Nephron (organoid): Measurements from ENCODE around the gene GNL1.
A peak's percentile ranks its signal among the peaks of the same experiment; 100 is the strongest.

ENCODE experiments used
- H3K27ac Mint-ChIP-seq, 3 experiments: 2 replicates each; pipeline ENCODE4 v1.8.0; 2020; ENCODE audit warnings: mixed read lengths in 3 of 3, mild to moderate bottlenecking in 2 of 3, moderate library complexity in 1 of 3
- H3K27me3 Mint-ChIP-seq: 2 replicates; pipeline ENCODE4 v1.8.0; 2021; ENCODE audit warnings: low read depth, mild to moderate bottlenecking, moderate library complexity, mixed read lengths
- H3K36me3 Mint-ChIP-seq: 2 replicates; pipeline ENCODE4 v1.8.0; 2020; ENCODE audit warnings: low read depth, mixed read lengths
- H3K4me1 Mint-ChIP-seq: 2 replicates; pipeline ENCODE4 v1.8.0; 2020; ENCODE audit warnings: mixed read lengths
- H3K4me3 Mint-ChIP-seq, 3 experiments: 2 replicates each; pipeline ENCODE4 v1.8.0; 2020; ENCODE audit warnings: mild to moderate bottlenecking in 3 of 3, mixed read lengths in 3 of 3, moderate library complexity in 2 of 3
- H3K9me3 Mint-ChIP-seq: 2 replicates; pipeline ENCODE4 v1.8.0; 2020; ENCODE audit warnings: mixed read lengths
- CTCF ChIP-seq, 3 experiments: fragments of 200-600 bp; sonication (generic); IDR thresholded peaks; one replicate each; pipeline ENCODE4 v1.5.0; 2021; ENCODE audit warnings: antibody characterized with exemption in 3 of 3; ENCODE audit not compliant: unreplicated experiment in 3 of 3

Gene GNL1

GRCh38 chr6:30556066-30556905 lies at the start of gene GNL1:
GNL1 (minus strand) TSS chr6:30556489; CDS start chr6:30556203, 286 bp downstream.
- Mint-ChIP-seq H3K36me3 (peaks cover 46% of the 10 kb centered on the region), H3K4me1 (peaks cover 27% of the 10 kb centered on the region), H3K9me3 (no peaks in the 10 kb centered on the region), H3K27ac (peak within 1 kb of the TSS; percentile 98 to 99 (median 98)), H3K27me3 (no peaks in the 10 kb centered on the region), H3K4me3 (peak within 1 kb of the TSS; percentile 96 to 99 (median 98))
- no peak for TF ChIP-seq CTCF (IDR thresholded peaks at IDR 0.05; ENCODE audit: unreplicated experiment in 3 of 3)

GRCh38 chr6:30603961-30604360 lies 47.7 kb upstream of the GNL1 start:
- peaks cover 79% of the 10 kb centered on the region for H3K36me3 Mint-ChIP-seq
- H3K4me3 Mint-ChIP-seq = no peak overlapping the region
- no peak for TF ChIP-seq CTCF (IDR thresholded peaks at IDR 0.05; ENCODE audit: unreplicated experiment in 3 of 3)
- no peaks in the 10 kb centered on the region for H3K27me3 Mint-ChIP-seq
- peak overlapping the region in 1 of 3 experiments; percentile 44 for H3K27ac Mint-ChIP-seq
- no peaks in the 10 kb centered on the region for H3K9me3 Mint-ChIP-seq
- peaks cover 5% of the 10 kb centered on the region for H3K4me1 Mint-ChIP-seq

GRCh38 chr6:30601815-30602641 lies 45.7 kb upstream of the GNL1 start:
- no peak for TF ChIP-seq CTCF (IDR thresholded peaks at IDR 0.05; ENCODE audit: unreplicated experiment in 3 of 3)
- peaks cover 69% of the 10 kb centered on the region for H3K36me3 Mint-ChIP-seq
- no peak overlapping the region for H3K4me3 Mint-ChIP-seq
- H3K27ac Mint-ChIP-seq = no peak overlapping the region
- no peaks in the 10 kb centered on the region for H3K9me3 Mint-ChIP-seq
- H3K4me1 Mint-ChIP-seq = no peaks in the 10 kb centered on the region
- H3K27me3 Mint-ChIP-seq = no peaks in the 10 kb centered on the region

GRCh38 chr6:30601436-30601814 lies 45.1 kb upstream of the GNL1 start:
- Mint-ChIP-seq H3K4me1 (no peaks in the 10 kb centered on the region), H3K4me3 (no peak overlapping the region), H3K9me3 (no peaks in the 10 kb centered on the region), H3K36me3 (peaks cover 66% of the 10 kb centered on the region), H3K27me3 (no peaks in the 10 kb centered on the region), H3K27ac (peak overlapping the region in 1 of 3 experiments; percentile 37)
- TF ChIP-seq CTCF (IDR thresholded peaks at IDR 0.05; ENCODE audit: unreplicated experiment in 3 of 3) = no peak

GRCh38 chr6:30600451-30600961 lies 44.2 kb upstream of the GNL1 start:
- no peaks in the 10 kb centered on the region for H3K27me3 Mint-ChIP-seq
- peak overlapping the region in 2 of 3 experiments; percentile 37 to 43 for H3K27ac Mint-ChIP-seq
- TF ChIP-seq CTCF (IDR thresholded peaks at IDR 0.05; ENCODE audit: unreplicated experiment in 3 of 3) = no peak
- no peaks in the 10 kb centered on the region for H3K4me1 Mint-ChIP-seq
- H3K36me3 Mint-ChIP-seq = peaks cover 59% of the 10 kb centered on the region
- H3K4me3 Mint-ChIP-seq = no peak overlapping the region
- H3K9me3 Mint-ChIP-seq = no peaks in the 10 kb centered on the region
